NCI-H1092 (cell line): ENCODE results near the gene C8A.

Experiments
- DNase-seq: peaks from one replicate; lab custom pipeline; 2025; lab: John Stamatoyannopoulos, UW

The C8A gene

GRCh38 chr1:56890229-56890628 lies 35.6 kb downstream of the C8A start:
- no peak for DNase-seq

DNA sequence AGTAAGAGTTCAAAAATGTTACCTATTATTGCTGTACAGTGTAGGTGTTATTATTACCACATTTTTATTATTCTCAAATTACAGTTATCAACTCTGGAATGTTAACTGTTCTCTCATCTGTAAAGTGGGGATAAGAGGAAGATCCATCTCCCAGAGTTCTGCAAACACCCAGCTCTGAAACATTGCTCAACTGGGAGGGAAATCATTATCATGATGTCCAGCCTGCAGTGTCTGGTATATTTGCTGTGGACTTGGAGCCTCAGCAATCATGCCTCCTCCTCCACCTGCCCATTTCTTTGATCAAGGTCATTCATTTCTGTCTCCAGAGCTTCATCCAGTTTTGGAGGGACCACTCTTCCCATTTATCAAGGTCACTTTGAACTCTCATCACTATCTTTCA lies 39.4 kb downstream of the C8A start:
- no peak for DNase-seq

DNA sequence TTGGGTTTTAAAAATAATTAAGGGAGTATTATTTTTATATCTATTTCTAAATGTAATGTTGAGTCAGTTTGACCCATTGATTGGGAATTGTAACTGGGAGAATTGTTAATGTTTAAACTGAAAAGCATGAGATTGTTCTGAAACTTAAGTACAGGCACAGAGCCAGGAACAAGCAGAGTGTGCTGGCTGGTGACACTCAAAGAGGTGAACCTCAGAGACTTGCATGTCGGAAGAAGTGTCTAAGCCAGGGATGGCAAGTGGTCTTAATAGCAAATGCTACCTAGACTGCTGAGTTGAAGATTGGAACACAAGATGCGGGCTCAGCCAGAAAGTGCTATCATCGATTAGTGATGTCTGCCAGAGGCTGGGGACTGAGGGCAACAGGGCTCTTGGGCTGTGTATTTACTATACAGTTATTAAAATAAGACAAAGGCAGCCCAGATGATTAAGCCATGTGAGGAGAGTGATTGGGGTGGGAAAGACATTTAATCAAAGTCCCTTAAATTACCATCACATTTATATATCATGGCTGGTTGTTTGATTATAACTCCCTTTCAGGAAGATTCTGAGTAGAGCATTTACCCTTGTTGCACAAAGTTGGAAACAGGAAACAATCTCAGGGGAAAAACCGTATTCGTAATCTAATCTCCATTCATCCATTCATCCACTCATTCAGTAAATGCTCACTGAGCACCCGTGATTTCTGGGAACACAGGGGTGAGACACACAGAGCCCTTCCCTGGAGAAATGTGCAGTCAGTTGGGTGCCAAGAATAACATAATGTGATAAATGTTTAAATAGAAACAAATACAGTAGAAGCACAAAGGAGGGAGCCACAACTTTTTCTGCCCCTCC lies 42.8 kb downstream of the C8A start:
- no peak for DNase-seq

GRCh38 chr1:56898005-56898373 lies 43.4 kb downstream of the C8A start:
- DNase-seq = no peak

GRCh38 chr1:56898879-56899278 lies 44.3 kb downstream of the C8A start:
- no peak for DNase-seq

- no peak for DNase-seq
Observed at GRCh38 chr1:56901716-56902115, 47.1 kb downstream of the C8A start.

DNA sequence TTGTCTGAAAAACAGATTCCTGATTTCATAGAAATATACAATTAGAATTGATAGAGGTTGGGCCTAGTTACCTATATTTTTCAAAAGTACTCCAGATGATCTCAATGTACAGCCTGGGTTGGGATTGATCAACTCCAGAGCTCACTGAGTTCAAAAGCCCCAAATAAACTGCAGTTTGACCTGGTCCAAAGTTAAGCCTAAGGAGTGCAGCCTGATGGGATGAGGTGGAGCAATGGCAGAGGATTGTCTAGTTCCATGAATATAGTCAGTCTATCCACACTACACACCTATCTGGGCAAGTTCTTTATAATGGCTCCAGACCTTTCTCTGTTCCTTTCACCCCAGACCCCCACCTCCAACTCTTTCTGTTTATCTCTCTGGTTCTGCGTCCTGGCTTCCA lies 49.2 kb downstream of the C8A start:
- no peak for DNase-seq

GRCh38 chr1:56904663-56905397 lies 50.2 kb downstream of the C8A start:
- no peak for DNase-seq

GRCh38 chr1:56905667-56906066 lies 51.1 kb downstream of the C8A start:
- no peak for DNase-seq

GRCh38 chr1:56908619-56909221 lies 54.1 kb downstream of the C8A start:
- DNase-seq = no peak

GRCh38 chr1:56910441-56910985 lies 55.9 kb downstream of the C8A start:
- DNase-seq = no peak

DNA sequence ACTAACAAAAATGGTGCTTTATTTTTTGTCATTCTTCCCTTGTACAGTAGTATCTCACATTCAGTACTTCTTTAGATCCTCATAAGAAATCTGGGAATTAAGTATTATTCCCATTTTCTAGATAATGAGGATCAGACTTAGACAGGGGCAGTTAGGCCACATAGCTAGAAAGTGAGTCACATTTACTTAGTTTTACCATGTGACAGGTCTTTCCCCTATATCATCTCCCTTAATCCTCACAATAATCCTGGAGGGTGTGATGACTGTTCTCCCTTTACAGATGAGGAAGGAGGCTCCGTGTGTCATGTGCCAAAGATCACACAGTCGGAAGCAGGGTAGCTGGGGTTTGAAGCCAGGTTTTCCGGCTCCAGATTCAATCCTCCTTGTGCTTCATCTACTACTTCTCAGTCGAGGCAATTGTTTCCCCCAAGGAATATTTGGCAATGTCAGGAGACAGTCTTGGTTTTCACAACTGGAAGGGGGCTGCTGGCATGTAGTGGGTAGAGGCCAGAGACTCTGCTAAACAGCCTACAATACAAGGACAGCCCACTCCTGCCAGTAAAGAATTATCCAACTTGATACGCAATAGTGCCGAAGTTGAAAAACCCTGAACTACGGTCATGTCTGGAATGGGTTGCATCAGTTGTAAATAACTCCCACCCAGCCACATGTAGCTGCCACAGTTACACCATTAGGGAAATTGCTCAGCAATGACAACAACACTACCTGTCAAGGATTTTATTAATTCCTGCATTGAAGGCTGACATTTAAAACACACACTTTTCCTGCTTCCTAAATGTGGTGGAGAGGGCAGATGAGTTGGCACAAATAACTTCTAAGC lies 56.7 kb downstream of the C8A start:
- no peak for DNase-seq

- no peak for DNase-seq
Observed at GRCh38 chr1:56912325-56912724, 57.7 kb downstream of the C8A start.

- DNase-seq = no peak
Observed at GRCh38 chr1:56915960-56916359, 61.4 kb downstream of the C8A start.

DNA sequence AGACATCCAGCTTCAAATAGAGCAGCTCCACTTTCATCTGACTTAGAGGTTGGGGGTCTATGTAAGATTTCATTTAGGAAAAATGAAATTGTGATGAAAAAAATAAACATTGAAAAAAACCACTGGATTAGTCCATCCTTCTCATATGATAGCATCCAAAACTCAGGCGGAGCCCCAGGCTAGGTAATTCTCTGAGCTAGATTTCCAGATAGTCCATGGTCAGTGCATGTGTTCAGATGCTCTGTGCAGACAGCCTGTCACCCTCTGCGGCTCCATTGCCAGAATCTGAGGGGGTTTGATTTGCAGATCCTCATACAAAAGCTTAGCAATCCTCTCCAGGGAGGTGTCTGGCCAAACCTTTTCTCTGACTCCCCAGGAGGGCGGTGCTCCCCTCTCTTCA lies 62.0 kb downstream of the C8A start:
- no peak for DNase-seq

DNA sequence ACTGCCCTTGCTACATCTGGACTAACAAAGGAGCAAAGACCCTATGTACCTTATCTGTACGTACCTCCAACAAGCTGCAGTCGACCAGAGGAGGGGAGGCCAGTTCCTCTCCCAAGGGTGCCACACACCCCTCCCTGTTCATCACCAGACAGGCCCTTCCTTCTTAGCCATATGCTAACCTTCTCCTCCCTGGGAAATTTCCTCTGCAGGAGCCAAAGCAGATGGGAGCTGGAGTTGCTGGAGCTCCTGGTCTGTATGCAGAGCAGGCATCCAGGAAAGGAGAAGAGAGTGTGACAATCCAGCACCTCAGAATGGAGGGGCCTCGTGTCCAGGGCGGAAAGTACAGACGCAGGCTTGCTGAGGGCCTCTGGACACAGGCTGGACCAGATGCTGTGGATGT lies 62.8 kb downstream of the C8A start:
- DNase-seq = no peak

DNA sequence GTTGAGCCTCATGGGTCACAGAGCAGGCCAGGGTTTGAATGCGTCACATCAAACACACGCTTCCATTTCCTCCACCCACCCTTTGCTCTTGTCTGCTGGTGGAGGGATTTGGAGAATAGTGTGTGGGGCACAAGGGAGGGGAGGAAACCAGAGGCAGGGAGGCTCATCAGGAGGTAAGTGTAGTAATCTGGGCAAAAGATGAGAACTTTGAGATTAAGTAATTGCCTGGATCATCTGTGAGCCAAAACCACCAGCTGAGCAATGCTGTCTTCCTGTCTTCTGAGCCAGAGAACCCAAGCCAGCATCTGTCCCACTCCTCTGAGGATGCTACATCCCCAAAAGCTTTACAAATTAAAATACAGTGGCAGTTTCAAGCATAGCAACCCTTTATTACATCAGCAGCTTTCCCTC lies 66.0 kb downstream of the C8A start:
- no peak for DNase-seq

GRCh38 chr1:56921479-56921878 lies 66.9 kb downstream of the C8A start:
- no peak for DNase-seq

DNA sequence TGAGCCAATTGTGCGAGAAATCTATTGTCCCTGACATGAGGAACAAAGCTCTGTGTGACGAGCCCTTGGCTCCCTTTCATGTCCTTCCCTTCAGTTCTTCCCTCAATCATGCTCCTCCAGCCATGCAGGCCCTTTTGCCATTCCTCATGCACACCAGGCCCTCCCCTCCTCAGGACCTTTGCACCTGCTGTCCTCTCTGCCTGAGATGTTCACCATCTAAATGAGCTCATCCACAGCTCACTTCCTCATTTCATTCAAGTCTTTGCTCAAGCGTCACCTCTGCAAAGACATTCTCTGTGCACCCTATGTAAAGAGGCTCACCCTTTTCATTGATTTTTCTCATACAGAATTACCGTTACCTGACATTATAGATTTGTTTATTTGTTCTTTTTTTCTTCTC lies 67.5 kb downstream of the C8A start:
- no peak for DNase-seq

DNA sequence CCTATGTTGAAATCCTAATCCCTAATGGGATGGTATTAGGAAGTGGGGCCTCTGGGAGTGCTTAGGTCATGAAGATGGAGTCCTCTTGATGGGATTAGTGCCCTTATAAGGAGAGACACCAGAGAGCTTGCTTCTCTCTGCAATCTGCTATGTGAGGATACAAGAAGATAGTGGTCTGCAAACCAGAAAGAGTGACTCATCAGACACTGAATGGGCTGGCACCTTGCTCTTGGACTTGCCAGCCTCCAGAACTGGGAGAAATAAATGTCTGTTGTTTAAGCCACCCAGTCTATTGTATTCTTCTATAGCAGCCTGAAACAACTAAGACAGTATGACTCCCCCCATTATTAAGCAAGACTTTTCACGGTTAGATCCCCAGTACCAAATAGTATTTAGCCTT lies 67.9 kb downstream of the C8A start:
- DNase-seq = no peak

GRCh38 chr1:56923201-56923600 lies 68.6 kb downstream of the C8A start:
- DNase-seq = no peak

DNA sequence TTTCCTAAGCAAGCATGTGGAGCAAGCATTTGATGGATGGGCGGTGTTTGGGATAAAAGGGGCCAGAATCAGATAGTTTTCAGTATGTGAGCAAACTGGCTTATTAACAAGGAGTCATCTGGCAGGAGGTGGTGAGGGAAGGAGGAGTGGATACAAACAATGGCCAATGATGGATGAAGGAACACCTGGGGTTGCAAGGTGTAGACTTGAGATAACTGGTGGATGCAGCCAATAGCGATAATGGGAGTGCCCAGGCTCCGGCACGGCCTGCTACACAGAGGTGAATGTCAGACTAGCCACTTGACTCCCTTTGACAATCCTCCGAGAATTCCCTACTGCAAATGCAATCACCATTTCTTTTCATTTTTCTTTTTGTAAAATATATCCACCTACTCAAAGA lies 69.5 kb downstream of the C8A start:
- no peak for DNase-seq
